ENCODE data around the gene TWNK.

DNA sequence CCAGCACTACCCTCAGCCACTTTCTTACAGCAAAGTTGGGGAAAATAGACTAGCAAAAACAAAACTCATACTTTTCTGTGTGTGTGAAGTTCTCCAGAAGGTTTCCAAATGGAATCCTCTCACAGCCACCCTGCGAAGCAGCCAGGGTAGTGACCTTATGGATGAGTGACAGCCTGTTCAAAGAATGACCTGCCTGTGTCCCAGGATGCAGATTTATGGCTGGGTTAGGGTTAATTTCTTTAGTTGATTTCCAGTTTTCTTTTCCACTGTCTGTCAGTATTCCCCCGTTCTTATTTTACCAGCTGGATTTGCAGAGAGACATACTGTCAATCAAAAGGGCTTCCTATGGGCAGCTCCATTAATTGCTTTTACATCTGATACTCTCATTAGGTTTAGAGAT lies 20.5 kb upstream of the TWNK start:
- TF ChIP-seq, protein P1, sequence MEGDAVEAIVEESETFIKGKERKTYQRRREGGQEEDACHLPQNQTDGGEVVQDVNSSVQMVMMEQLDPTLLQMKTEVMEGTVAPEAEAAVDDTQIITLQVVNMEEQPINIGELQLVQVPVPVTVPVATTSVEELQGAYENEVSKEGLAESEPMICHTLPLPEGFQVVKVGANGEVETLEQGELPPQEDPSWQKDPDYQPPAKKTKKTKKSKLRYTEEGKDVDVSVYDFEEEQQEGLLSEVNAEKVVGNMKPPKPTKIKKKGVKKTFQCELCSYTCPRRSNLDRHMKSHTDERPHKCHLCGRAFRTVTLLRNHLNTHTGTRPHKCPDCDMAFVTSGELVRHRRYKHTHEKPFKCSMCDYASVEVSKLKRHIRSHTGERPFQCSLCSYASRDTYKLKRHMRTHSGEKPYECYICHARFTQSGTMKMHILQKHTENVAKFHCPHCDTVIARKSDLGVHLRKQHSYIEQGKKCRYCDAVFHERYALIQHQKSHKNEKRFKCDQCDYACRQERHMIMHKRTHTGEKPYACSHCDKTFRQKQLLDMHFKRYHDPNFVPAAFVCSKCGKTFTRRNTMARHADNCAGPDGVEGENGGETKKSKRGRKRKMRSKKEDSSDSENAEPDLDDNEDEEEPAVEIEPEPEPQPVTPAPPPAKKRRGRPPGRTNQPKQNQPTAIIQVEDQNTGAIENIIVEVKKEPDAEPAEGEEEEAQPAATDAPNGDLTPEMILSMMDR (conservative IDR thresholded peaks at IDR 0.05), result no peak
- TF ChIP-seq ZFX (IDR thresholded peaks at IDR 0.05), result no peak
